ENCODE data around the gene LRWD1.

DNA sequence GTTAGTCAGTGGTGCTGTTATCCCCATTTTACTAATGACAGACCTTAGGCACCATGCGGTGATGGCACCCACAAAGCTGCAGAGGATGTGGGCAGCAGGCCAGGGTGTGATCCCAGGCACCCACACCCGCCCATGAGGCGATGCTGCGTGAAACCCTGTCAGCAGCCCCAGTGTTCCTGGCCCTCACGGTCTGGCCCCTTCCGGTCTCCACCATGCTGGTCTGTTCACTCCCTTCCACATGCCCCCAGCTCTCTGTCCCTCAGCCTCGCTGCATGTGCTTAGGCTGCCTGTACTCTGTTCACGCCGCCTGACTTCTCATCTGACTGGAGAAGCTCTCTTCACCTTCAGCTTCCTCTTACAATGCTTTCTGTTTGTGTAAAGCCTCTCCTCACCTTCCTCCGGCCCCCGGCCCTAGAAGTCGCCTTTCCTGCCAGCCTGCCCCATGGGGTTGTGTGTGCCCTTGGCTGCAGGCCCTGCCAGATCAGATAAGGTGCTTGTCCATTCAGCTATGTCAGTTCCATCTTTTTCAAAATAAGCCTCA lies 49.0 kb upstream of the LRWD1 start:
- TF ChIP-seq, protein P1, sequence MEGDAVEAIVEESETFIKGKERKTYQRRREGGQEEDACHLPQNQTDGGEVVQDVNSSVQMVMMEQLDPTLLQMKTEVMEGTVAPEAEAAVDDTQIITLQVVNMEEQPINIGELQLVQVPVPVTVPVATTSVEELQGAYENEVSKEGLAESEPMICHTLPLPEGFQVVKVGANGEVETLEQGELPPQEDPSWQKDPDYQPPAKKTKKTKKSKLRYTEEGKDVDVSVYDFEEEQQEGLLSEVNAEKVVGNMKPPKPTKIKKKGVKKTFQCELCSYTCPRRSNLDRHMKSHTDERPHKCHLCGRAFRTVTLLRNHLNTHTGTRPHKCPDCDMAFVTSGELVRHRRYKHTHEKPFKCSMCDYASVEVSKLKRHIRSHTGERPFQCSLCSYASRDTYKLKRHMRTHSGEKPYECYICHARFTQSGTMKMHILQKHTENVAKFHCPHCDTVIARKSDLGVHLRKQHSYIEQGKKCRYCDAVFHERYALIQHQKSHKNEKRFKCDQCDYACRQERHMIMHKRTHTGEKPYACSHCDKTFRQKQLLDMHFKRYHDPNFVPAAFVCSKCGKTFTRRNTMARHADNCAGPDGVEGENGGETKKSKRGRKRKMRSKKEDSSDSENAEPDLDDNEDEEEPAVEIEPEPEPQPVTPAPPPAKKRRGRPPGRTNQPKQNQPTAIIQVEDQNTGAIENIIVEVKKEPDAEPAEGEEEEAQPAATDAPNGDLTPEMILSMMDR (IDR thresholded peaks at IDR 0.05) = no peak
- TF ChIP-seq, protein P2, sequence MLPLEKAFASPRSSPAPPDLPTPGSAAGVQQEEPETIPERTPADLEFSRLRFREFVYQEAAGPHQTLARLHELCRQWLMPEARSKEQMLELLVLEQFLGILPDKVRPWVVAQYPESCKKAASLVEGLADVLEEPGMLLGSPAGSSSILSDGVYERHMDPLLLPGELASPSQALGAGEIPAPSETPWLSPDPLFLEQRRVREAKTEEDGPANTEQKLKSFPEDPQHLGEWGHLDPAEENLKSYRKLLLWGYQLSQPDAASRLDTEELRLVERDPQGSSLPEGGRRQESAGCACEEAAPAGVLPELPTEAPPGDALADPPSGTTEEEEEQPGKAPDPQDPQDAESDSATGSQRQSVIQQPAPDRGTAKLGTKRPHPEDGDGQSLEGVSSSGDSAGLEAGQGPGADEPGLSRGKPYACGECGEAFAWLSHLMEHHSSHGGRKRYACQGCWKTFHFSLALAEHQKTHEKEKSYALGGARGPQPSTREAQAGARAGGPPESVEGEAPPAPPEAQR (CRISPR knock-in tag; IDR thresholded peaks at IDR 0.05) = no peak
- no peak for TF ChIP-seq ETV6 (CRISPR knock-in tag; IDR thresholded peaks at IDR 0.05)
- no peak for TF ChIP-seq IRF2 (CRISPR knock-in tag; IDR thresholded peaks at IDR 0.05; ENCODE audit: borderline replicate concordance, low read depth)
- TF ChIP-seq, protein P3, sequence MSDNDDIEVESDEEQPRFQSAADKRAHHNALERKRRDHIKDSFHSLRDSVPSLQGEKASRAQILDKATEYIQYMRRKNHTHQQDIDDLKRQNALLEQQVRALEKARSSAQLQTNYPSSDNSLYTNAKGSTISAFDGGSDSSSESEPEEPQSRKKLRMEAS (CRISPR knock-in tag; IDR thresholded peaks at IDR 0.05) = no peak
- TF ChIP-seq, protein P4, sequence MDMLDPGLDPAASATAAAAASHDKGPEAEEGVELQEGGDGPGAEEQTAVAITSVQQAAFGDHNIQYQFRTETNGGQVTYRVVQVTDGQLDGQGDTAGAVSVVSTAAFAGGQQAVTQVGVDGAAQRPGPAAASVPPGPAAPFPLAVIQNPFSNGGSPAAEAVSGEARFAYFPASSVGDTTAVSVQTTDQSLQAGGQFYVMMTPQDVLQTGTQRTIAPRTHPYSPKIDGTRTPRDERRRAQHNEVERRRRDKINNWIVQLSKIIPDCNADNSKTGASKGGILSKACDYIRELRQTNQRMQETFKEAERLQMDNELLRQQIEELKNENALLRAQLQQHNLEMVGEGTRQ (CRISPR knock-in tag; IDR thresholded peaks at IDR 0.05) = no peak
- TF ChIP-seq FOXK1 (CRISPR knock-in tag; IDR thresholded peaks at IDR 0.05) = no peak
- TF ChIP-seq OVOL2 (CRISPR knock-in tag; IDR thresholded peaks at IDR 0.05; ENCODE audit: borderline replicate concordance) = no peak
- no peak for TF ChIP-seq ZNF423 (CRISPR knock-in tag; IDR thresholded peaks at IDR 0.05)
- no peak for TF ChIP-seq FOXJ3 (CRISPR knock-in tag; IDR thresholded peaks at IDR 0.05; ENCODE audit: borderline replicate concordance)
- TF ChIP-seq TCF7 (CRISPR knock-in tag; IDR thresholded peaks at IDR 0.05; ENCODE audit: low read depth) = no peak
- no peak for TF ChIP-seq NR1H2 (CRISPR knock-in tag; IDR thresholded peaks at IDR 0.05)

Data from WTC11 (cell line).